Natural killer cell (primary cell): Measurements from ENCODE around the gene GTSF1L. TPM values are rescaled to one million over a fixed set of nuclear protein-coding genes. Genes with fewer than 3 reads are reported as not detected.

Experiments used
- ATAC-seq, 3 donors: fragments of 150-1000 bp in 2 of 3; fragments of 200-7000 bp in 1 of 3; cut with Tn5 transposase; 1 replicate in 1 of 3; 2 replicates in 2 of 3; pipeline ENCODE4 v1.10.0; 2021; ENCODE audit warnings: mild to moderate bottlenecking in 2 of 3, moderate library complexity in 2 of 3
- DNase-seq, 2 donors: peaks; one replicate each; pipeline versions ENCODE4 v3.0.0 to v3.0.0-alpha.2; 2013 to 2021; ENCODE audit warnings: mixed read lengths in 1 of 2
- H3K27ac ChIP-seq: one replicate; pipeline ENCODE4 v1.5.1; 2013; ENCODE audit warnings: mild to moderate bottlenecking, low read length
- H3K27me3 ChIP-seq: one replicate; pipeline ENCODE4 v1.6.1; 2013; ENCODE audit warnings: low read length; ENCODE audit not compliant: control insufficient read depth, insufficient read depth
- H3K36me3 ChIP-seq: one replicate; pipeline ENCODE4 v1.6.1; 2013; ENCODE audit warnings: low read length; ENCODE audit not compliant: control insufficient read depth, insufficient read depth
- H3K4me1 ChIP-seq: one replicate; pipeline ENCODE4 v1.6.1; 2013; ENCODE audit warnings: low read length; ENCODE audit not compliant: control insufficient read depth, insufficient read depth
- H3K4me3 ChIP-seq: one replicate; pipeline ENCODE4 v1.5.1; 2013; ENCODE audit warnings: low read length
- H3K9me3 ChIP-seq: one replicate; pipeline ENCODE4 v1.6.1; 2013; ENCODE audit warnings: low read length; ENCODE audit not compliant: control insufficient read depth, insufficient read depth
- H3K27ac Mint-ChIP-seq, 2 donors: one replicate each; pipeline ENCODE4 v1.8.0; 2022; ENCODE audit warnings: mild to moderate bottlenecking in 2 of 2, mixed read lengths in 2 of 2, moderate library complexity in 1 of 2
- H3K27me3 Mint-ChIP-seq, 2 donors: one replicate each; pipeline ENCODE4 v1.8.0; 2022; ENCODE audit warnings: low read depth in 2 of 2, mixed read lengths in 2 of 2
- H3K36me3 Mint-ChIP-seq: one replicate; pipeline ENCODE4 v1.8.0; 2022; ENCODE audit warnings: mixed read lengths
- H3K4me1 Mint-ChIP-seq, 2 donors: one replicate each; pipeline ENCODE4 v1.8.0; 2022; ENCODE audit warnings: mixed read lengths in 2 of 2
- H3K4me3 Mint-ChIP-seq: one replicate; pipeline ENCODE4 v1.8.0; 2022; ENCODE audit warnings: mild to moderate bottlenecking, moderate library complexity, mixed read lengths
- H3K9me3 Mint-ChIP-seq, 2 donors: one replicate each; pipeline ENCODE4 v1.8.0; 2022; ENCODE audit warnings: mixed read lengths in 2 of 2
- WGBS: methylation state at CpG from one replicate; pipeline ENCODE4 v1.1.7; 2013; ENCODE audit warnings: missing lambda C conversion rate; ENCODE audit not compliant: insufficient coverage; 5-methylcytosine and 5-hydroxymethylcytosine counted together
- intact Hi-C: fragments of 100-400 bp; cut with micrococcal nuclease; formaldehyde crosslinking; loops from one replicate; pipeline ENCODE4 v1.14.2; 2022
- total RNA-seq, 4 donors: library from RNA; stranded (reverse); fragments of 120-200 nt in 1 of 4; gene quantifications; one replicate each; pipeline versions ENCODE4 v1.2.3 to v1.2.4, GENCODE V29; 2013 to 2022
- TF ChIP-seq, protein P1 (sequence below): fragments of 200-600 bp; IDR thresholded peaks from one replicate; pipeline ENCODE4 v1.8.0; 2022; ENCODE audit warnings: antibody characterized with exemption

GTSF1L gene
- total RNA-seq: not detected
- 0.81 TPM for total RNA-seq (2013)

DNA sequence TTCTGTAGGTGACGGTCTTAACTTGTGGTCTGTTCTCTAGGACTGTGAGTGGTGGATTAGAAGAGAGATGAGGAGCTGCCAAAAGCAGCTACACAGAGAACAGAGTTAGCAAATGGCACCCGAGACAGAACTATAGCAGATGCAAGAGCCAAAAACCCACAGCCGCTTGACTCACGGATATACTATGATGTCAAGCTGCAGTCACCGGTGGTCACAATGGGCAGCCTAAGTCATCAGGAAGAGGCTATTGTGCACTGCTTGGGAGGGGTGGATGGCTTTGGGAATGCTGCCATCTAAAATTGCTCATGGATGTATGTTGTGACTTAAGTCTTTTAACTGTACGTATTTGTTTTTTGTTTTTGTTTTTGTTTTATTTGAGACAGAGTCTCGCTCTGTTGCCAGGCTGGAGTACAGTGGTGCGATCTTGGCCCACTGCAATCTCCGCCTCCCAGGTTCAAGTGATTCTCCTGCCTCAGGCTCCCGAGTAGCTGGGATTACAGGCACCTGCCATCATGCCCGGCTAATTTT is at the start of gene GTSF1L:
Gene GTSF1L, minus strand, starts transcription at position 192 of the 528 bp plus-strand sequence. CDS start 308 bp downstream, outside the sequence.
- DNase-seq (no peak), ATAC-seq (no peak)
- WGBS: 89% methylated on average over 11 of the region's 11 CpGs
- Mint-ChIP-seq H3K27me3 (no peaks in the 10 kb centered on the region), H3K27ac (no peak within 1 kb of the TSS), H3K9me3 (no peaks in the 10 kb centered on the region), H3K4me3 (no peak within 1 kb of the TSS), H3K36me3 (no peaks in the 10 kb centered on the region), H3K4me1 (peaks cover 0 to 5% of the 10 kb centered on the region in 2 donors)
- Histone ChIP-seq H3K4me1 (no peaks in the 10 kb centered on the region), H3K27ac (no peak within 1 kb of the TSS), H3K9me3 (no peaks in the 10 kb centered on the region), H3K36me3 (no peaks in the 10 kb centered on the region), H3K27me3 (no peaks in the 10 kb centered on the region), H3K4me3 (no peak within 1 kb of the TSS)
- TF ChIP-seq, protein P1, sequence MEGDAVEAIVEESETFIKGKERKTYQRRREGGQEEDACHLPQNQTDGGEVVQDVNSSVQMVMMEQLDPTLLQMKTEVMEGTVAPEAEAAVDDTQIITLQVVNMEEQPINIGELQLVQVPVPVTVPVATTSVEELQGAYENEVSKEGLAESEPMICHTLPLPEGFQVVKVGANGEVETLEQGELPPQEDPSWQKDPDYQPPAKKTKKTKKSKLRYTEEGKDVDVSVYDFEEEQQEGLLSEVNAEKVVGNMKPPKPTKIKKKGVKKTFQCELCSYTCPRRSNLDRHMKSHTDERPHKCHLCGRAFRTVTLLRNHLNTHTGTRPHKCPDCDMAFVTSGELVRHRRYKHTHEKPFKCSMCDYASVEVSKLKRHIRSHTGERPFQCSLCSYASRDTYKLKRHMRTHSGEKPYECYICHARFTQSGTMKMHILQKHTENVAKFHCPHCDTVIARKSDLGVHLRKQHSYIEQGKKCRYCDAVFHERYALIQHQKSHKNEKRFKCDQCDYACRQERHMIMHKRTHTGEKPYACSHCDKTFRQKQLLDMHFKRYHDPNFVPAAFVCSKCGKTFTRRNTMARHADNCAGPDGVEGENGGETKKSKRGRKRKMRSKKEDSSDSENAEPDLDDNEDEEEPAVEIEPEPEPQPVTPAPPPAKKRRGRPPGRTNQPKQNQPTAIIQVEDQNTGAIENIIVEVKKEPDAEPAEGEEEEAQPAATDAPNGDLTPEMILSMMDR: no peak
- intact Hi-C loops: no loop called here

DNA sequence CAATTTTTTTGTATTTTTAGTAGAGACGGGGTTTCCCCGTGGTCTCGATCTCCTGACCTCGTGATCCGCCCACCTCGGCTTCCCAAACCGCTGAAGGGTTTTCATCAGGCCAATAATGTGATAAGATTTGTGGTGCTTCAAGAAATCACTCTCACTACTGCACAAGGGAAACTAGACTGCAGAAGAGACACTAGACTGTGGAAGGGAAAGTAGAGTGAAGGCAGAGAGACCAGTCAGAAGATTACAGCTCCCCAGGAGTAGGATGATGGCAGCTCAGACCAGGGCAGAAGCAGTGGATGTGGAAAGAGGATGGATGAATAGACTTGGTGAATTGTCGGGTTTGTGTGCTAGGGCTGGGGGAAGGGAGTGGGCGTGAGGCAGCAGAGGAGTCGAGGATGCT is 48.0 kb upstream of the GTSF1L start:
- Mint-ChIP-seq H3K4me3 (no peak overlapping the region), H3K4me1 (no peaks in the 10 kb centered on the region), H3K9me3 (peaks cover 2 to 3% of the 10 kb centered on the region in 2 donors), H3K36me3 (no peaks in the 10 kb centered on the region), H3K27me3 (peaks cover 35 to 77% of the 10 kb centered on the region in 2 donors), H3K27ac (no peak overlapping the region)
- WGBS: 85% methylated on average over 5 of the region's 10 CpGs
- DNase-seq (no peak), ATAC-seq (no peak)
- no peaks in the 10 kb centered on the region for H3K4me1 ChIP-seq
- intact Hi-C loops: no loop called here
- no peak overlapping the region for H3K27ac ChIP-seq
- peaks cover 2% of the 10 kb centered on the region for H3K27me3 ChIP-seq
- TF ChIP-seq, protein P1: no peak
- peaks cover 9% of the 10 kb centered on the region for H3K9me3 ChIP-seq
- H3K4me3 ChIP-seq: no peak overlapping the region
- no peaks in the 10 kb centered on the region for H3K36me3 ChIP-seq

DNA sequence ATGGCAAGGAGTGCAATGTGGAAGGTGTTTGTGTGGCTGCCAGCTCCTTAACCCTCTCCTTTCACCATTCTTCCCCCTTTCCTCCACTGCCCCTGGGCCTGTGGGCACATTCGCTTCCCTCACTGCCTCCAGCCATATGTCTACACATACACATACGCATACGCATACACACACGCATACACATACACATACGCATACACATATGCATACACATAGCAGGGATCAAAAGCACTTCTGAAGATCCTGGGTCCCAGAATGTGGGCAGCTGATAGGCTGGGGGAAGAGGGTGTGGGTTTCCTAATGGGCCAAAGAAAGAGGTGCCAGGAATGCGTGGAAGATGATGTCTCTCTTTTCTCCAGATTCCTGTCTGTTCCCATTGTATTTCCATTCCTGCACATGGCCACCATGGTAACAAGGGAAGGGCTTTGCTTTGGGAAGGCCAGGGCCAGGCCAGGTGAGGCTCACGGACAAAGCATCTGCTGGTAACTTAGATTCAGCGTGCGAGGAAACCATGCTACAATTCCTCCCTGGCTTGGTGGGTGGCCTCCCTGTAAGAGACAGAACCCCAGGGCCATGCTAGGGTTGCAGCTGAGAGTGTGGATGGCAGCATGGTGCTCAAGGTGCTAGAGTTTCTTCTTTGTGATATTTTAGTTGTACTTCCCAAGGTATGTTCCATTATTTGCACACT is 44.8 kb upstream of the GTSF1L start:
- H3K4me3 ChIP-seq: no peak overlapping the region
- TF ChIP-seq, protein P1: no peak
- Mint-ChIP-seq H3K4me3 (no peak overlapping the region), H3K36me3 (no peaks in the 10 kb centered on the region), H3K4me1 (no peaks in the 10 kb centered on the region), H3K27me3 (peaks cover 45 to 76% of the 10 kb centered on the region in 2 donors), H3K27ac (no peak overlapping the region), H3K9me3 (no peaks in the 10 kb centered on the region)
- no peak for ATAC-seq
- no peak overlapping the region for H3K27ac ChIP-seq
- H3K4me1 ChIP-seq: no peaks in the 10 kb centered on the region
- no peaks in the 10 kb centered on the region for H3K36me3 ChIP-seq
- peaks cover 4% of the 10 kb centered on the region for H3K27me3 ChIP-seq
- no peaks in the 10 kb centered on the region for H3K9me3 ChIP-seq
- no peak for DNase-seq
- intact Hi-C loops: no loop called here
- WGBS: 96% methylated on average over 8 of the region's 9 CpGs
